Epithelial cell of alveolus of lung (primary cell): ENCODE data around the gene MMS22L. TPM values are rescaled to one million over a fixed set of nuclear protein-coding genes. Genes with fewer than 3 reads are reported as not detected.

Experiments
- total RNA-seq: library from RNA; depleted of rRNA; stranded (reverse); fragments of >200 nt; gene quantifications from 2 replicates; pipeline ENCODE4 v1.2.1, GENCODE V29; 2015

The MMS22L gene
- total RNA-seq, result 12.3 and 19.1 TPM in 2 replicates

GRCh38 chr6:97282726-97283617 lies at the start of gene MMS22L:
Gene MMS22L (minus strand): TSS chr6:97283216. CDS start chr6:97282477, 739 bp downstream.

